Endothelial cell of umbilical vein (primary cell): ENCODE data around the gene HYLS1.
A peak's percentile ranks its signal among the peaks of the same experiment; 100 is the strongest.

Source experiments
- EZH2 ChIP-seq: IDR thresholded peaks from 2 replicates; pipeline ENCODE4 v1.6.1; 2012; ENCODE audit warnings: borderline replicate concordance, low read depth, mild to moderate bottlenecking, moderate library complexity, low read length, inconsistent platforms; ENCODE audit not compliant: severe bottlenecking
- GATA2 ChIP-seq: IDR thresholded peaks from 2 replicates; pipeline ENCODE4 v1.7.0; 2011; ENCODE audit warnings: low read depth, mild to moderate bottlenecking, moderate library complexity, mixed read lengths, low read length; ENCODE audit not compliant: insufficient read length, insufficient read depth
- JUN ChIP-seq: IDR thresholded peaks from 2 replicates; pipeline ENCODE4 v1.6.1; 2011; ENCODE audit warnings: borderline replicate concordance, low read depth; ENCODE audit not compliant: insufficient read length, insufficient read depth
- MAX ChIP-seq: IDR thresholded peaks from 2 replicates; pipeline ENCODE4 v1.6.1; 2011; ENCODE audit not compliant: insufficient read depth, insufficient read length
- MYC ChIP-seq: IDR thresholded peaks from one replicate; pipeline ENCODE4 v1.6.1; 2011; ENCODE audit warnings: mild to moderate bottlenecking, low read depth, low read length
- POLR2A ChIP-seq: IDR thresholded peaks from 2 replicates; pipeline ENCODE4 v1.6.1; 2012; ENCODE audit warnings: low read depth, mild to moderate bottlenecking, control low read depth, low read length
- POLR2AphosphoS5 ChIP-seq: IDR thresholded peaks from 2 replicates; pipeline ENCODE4 v1.6.1; 2012; ENCODE audit warnings: low read depth, mild to moderate bottlenecking, control low read depth, low read length, moderate library complexity; ENCODE audit not compliant: insufficient read depth
- TF ChIP-seq, protein P1 (sequence below), 2 donors: IDR thresholded peaks; 1 replicate in 1 of 2; 2 replicates in 1 of 2; pipeline ENCODE4 v1.5.1; 2011; ENCODE audit warnings: low read length in 2 of 2, mild to moderate bottlenecking in 2 of 2, moderate library complexity in 2 of 2, control low read depth in 1 of 2, inconsistent platforms in 1 of 2, low read depth in 1 of 2; ENCODE audit not compliant: insufficient read depth in 1 of 2; ENCODE audit errors: extremely low read depth in 1 of 2

- TF ChIP-seq, protein P1, sequence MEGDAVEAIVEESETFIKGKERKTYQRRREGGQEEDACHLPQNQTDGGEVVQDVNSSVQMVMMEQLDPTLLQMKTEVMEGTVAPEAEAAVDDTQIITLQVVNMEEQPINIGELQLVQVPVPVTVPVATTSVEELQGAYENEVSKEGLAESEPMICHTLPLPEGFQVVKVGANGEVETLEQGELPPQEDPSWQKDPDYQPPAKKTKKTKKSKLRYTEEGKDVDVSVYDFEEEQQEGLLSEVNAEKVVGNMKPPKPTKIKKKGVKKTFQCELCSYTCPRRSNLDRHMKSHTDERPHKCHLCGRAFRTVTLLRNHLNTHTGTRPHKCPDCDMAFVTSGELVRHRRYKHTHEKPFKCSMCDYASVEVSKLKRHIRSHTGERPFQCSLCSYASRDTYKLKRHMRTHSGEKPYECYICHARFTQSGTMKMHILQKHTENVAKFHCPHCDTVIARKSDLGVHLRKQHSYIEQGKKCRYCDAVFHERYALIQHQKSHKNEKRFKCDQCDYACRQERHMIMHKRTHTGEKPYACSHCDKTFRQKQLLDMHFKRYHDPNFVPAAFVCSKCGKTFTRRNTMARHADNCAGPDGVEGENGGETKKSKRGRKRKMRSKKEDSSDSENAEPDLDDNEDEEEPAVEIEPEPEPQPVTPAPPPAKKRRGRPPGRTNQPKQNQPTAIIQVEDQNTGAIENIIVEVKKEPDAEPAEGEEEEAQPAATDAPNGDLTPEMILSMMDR (IDR thresholded peaks at IDR 0.05; ENCODE audit: extremely low read depth in 1 of 2, insufficient read depth in 1 of 2, low read depth in 1 of 2, low read length in 2 of 2): peak; percentile 73 to 74
- no peak for TF ChIP-seq MYC
- TF ChIP-seq EZH2: no peak
- TF ChIP-seq POLR2AphosphoS5: no peak
- no peak for TF ChIP-seq POLR2A
- no peak for TF ChIP-seq JUN
- no peak for TF ChIP-seq MAX
- TF ChIP-seq GATA2: peak; percentile 10
These were observed 35.6 kb downstream of the HYLS1 start for GRCh38 chr11:125923012-125923579.
